GM18519 (cell line): ENCODE measurements around the gene CCDC82.
A peak's percentile ranks its signal among the peaks of the same experiment; 100 is the strongest.

ENCODE experiments used
- ATAC-seq: cut with Tn5 transposase; IDR thresholded peaks from one replicate; pipeline ENCODE4 v1.9.1; 2021; ENCODE audit warnings: mild to moderate bottlenecking, moderate library complexity; ENCODE audit not compliant: unreplicated experiment, low FRiP score

Gene CCDC82

DNA sequence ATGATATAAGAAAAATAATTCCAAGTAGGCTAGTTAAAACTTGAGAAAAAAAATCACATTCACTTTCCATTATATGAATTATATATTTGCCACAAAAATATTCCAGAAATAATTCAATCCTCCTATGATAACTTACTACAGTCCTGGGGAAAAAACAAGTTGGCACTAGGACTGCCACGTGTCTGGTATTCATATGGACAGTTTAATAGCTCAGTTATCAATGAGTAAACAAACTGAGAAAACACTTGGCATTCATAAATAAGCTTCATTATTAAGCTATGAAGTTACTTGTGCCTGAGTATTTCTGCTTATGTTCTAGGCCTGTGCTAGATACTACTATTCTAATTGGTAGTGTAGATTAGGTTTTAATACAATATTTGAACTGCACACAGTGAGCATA is 24.2 kb downstream of the CCDC82 start:
- ATAC-seq: no peak

DNA sequence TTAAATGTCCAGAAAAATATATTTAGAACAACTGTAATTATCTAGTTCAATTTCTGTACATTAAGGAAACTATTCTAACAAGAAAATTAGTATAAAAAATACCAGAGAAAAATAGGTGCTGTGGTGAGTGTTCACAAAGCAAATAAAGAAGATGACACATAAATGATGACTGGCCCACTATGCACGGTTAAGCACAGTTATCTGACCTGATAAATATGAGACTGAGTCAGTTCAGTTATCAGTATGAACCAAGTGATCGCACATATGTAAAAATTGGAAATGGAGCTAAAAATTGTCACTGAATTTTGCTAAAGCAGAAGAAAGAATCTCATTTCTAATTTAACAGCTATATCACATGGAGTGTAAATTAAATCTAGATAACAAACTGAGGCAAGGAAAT is 27.9 kb downstream of the CCDC82 start:
- no peak for ATAC-seq

DNA sequence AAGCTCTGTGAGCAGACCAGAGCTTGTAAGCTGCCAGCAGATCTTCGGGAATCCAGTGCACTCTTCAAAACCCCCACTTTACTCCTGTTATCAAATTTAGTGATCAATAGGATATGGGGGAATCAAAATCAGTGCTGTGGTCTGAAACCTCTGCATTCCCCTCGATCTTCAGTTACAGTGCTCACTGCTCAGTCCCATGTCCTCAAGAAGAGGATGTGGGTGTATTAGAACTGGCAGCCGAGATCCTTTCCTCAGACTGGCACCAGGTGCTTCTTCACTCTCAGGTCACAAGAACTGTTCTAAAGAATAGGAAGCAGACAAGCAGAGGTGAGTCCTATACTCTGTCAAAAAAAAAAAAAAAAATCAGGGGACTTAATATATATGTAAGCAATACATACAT is 31.4 kb downstream of the CCDC82 start:
- ATAC-seq: no peak

- peak; percentile 46 for ATAC-seq
Measured at GRCh38 chr11:96357794-96358193, 31.9 kb downstream of the CCDC82 start.

DNA sequence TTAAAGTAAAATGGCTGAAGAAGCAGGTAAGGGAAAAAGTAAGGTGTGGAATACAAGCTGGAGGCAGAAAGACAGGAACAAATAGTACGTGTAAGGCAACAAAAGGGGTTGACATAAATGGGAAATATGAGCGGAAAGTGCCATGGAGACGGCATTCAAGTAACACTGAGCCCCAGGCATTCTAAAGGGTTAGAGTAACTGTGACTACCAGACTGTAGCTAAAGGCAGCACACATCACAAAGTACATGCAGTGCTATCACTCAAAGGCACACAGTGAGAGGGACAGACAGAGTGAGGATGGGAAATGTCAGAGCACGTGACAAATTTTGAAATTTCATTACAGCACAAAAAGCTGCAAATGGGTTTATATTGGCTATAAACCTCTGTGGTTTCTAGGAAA is 32.9 kb downstream of the CCDC82 start:
- no peak for ATAC-seq

DNA sequence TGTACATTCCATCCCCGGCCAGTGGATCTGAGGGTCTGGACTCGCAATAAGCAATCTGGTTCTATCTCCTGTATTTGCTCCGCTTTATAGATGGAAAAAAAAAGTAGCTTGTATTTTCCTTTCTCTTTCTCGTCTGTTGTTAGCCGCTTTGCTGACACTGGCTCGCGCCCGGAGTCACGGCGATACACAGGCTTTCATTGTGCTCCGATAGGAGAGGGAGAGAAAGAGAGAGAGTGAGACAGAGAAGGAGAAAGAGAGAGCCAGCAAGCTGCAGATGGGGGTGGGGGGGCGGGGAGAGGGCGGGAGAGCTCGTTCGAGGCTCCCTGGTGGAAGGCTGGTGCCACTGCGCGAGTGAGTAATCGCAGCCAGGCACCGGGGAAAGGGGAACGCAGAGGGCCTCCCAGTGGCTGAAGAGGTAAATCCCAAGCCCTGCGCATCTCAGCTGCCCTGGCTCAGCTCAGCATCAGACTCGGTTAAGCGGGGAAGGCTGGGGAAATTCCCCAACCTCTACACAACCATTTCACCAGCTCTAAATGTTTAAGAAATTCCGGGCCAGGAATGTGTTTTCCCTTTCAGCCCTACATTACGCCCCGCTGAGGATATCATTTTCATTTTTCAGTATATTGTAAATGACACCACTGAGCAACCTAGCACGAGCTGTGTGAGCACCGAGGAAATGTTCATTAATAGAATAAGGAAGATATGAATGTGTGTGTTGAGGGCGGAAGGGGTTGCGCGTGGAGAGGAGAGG is 46.6 kb downstream of the CCDC82 start, which contains the start of gene MAML2:
Gene MAML2 (minus strand): TSS at position 235 of the 751 bp plus-strand sequence. CDS start 1,300 bp downstream, outside the sequence.
- peak; percentile 74 for ATAC-seq

GRCh38 chr11:96342014-96342960 is 47.4 kb downstream of the CCDC82 start:
- no peak for ATAC-seq

DNA sequence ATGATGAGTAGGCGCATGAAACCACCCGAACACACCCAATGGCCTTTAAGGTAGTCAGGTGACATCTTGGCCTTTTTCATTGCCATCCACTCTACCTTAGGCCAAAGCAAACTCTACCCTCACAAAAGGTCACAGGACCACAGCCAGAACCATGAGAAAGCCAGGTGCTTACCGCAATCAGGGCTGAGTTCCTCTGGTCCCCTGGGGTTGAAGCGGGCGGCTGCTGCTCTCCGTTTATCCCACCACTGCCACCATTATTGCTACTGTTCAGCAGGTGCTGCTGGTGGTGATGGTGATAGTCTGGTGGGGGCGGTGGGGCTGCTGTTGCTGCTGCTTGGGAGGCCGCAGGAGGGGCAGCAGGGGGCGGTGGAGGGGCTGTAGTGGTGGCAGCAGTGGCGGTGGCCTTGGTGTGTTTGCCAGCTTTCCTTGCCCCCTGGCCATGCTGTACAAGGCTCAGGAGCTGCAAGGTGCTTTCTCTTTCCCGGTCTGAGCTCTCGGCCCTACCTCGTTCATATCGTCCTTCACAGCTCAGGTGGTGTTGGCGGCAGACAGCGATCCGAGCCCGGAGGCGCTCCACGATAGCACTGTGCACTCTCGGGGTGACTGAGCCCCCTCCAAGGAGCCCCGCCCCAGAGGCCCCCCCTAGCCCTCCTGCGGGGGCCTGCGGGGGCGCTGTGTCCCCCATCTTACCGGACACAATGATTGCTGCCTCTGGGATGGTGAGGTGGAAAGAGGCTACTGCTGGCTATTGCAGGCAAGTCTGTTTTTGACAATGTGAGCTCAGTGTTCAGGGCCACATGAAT is 48.3 kb downstream of the CCDC82 start:
- ATAC-seq: no peak

- no peak for ATAC-seq
Measured at GRCh38 chr11:96340555-96340885, 49.2 kb downstream of the CCDC82 start.

GRCh38 chr11:96339706-96340554 is 49.8 kb downstream of the CCDC82 start:
- no peak for ATAC-seq

GRCh38 chr11:96338910-96339705 is 50.6 kb downstream of the CCDC82 start:
- ATAC-seq: peak; percentile 44

- no peak for ATAC-seq
Measured at GRCh38 chr11:96337541-96338431, 51.9 kb downstream of the CCDC82 start.

DNA sequence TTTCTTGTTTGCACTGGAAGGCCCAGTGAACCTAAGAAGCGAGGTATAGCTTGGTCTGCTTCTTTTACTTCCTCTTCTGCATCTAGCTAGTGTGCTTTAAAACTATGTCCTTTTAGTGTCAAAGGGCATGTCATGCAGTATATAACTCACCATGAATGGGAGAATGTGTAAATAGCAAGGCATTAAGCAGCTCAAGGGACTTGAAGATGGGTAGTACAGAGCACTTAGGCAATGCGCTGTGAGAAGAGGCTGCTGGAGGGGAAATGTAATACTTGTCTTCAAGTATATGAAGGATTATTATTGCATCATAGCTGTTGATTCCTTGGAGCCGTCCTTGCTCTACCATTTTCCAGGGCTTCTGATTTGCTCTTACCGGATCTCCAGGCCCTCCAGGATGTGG is 54.3 kb downstream of the CCDC82 start:
- no peak for ATAC-seq

- ATAC-seq: no peak
Measured at GRCh38 chr11:96334219-96334618, 55.5 kb downstream of the CCDC82 start.

- no peak for ATAC-seq
Measured at GRCh38 chr11:96333191-96333719, 56.5 kb downstream of the CCDC82 start.

GRCh38 chr11:96332126-96332771 is 57.5 kb downstream of the CCDC82 start:
- no peak for ATAC-seq

DNA sequence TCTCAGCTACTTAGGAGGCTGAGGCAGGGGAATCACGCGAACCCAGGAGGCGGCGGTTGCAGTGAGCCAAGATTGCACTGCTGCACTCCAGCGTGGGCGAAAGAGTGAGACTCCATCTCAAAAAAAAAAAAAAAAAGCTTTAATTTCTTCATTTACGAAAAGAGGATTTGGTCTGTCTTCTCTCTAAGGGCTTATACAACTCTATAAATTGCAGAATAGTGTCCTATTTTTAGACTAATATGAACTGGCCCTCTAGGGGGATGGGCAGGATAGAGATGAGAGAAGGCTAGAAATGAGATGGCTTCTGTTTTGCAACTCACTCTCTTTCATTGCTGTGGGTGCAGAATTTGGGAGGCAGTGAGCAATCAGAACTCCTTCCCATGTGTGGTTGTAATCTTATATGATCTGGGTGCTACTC is 58.0 kb downstream of the CCDC82 start:
- ATAC-seq: no peak
